WTC11 (cell line): Measurements from ENCODE around the gene RPL13.

Source experiments
- MLX ChIP-seq: sonication (generic); formaldehyde crosslinking; IDR thresholded peaks from 2 replicates; pipeline ENCODE4 v1.8.1; 2023; ENCODE audit warnings: mild to moderate bottlenecking, missing genetic modification reagents, moderate library complexity
- TF ChIP-seq, protein P1 (sequence below): fragments of 200-600 bp; IDR thresholded peaks from 2 replicates; pipeline ENCODE4 v1.8.0; 2022; ENCODE audit warnings: antibody characterized with exemption

- TF ChIP-seq, protein P1, sequence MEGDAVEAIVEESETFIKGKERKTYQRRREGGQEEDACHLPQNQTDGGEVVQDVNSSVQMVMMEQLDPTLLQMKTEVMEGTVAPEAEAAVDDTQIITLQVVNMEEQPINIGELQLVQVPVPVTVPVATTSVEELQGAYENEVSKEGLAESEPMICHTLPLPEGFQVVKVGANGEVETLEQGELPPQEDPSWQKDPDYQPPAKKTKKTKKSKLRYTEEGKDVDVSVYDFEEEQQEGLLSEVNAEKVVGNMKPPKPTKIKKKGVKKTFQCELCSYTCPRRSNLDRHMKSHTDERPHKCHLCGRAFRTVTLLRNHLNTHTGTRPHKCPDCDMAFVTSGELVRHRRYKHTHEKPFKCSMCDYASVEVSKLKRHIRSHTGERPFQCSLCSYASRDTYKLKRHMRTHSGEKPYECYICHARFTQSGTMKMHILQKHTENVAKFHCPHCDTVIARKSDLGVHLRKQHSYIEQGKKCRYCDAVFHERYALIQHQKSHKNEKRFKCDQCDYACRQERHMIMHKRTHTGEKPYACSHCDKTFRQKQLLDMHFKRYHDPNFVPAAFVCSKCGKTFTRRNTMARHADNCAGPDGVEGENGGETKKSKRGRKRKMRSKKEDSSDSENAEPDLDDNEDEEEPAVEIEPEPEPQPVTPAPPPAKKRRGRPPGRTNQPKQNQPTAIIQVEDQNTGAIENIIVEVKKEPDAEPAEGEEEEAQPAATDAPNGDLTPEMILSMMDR = no peak
- TF ChIP-seq MLX (CRISPR knock-in tag) = no peak
Measured at GRCh38 chr16:89573826-89574680, 13.6 kb downstream of the RPL13 start.
